GM21529 (cell line): ENCODE data around the gene ARL2BP.
"Not testable (repeated sequence)": the region's sequence is repeated elsewhere in the genome, so short reads cannot be mapped to it uniquely, and the experiment has no call there.

Experiments
- ATAC-seq: cut with Tn5 transposase; IDR thresholded peaks from one replicate; pipeline ENCODE4 v1.9.1; 2021; ENCODE audit not compliant: unreplicated experiment

Gene ARL2BP

DNA sequence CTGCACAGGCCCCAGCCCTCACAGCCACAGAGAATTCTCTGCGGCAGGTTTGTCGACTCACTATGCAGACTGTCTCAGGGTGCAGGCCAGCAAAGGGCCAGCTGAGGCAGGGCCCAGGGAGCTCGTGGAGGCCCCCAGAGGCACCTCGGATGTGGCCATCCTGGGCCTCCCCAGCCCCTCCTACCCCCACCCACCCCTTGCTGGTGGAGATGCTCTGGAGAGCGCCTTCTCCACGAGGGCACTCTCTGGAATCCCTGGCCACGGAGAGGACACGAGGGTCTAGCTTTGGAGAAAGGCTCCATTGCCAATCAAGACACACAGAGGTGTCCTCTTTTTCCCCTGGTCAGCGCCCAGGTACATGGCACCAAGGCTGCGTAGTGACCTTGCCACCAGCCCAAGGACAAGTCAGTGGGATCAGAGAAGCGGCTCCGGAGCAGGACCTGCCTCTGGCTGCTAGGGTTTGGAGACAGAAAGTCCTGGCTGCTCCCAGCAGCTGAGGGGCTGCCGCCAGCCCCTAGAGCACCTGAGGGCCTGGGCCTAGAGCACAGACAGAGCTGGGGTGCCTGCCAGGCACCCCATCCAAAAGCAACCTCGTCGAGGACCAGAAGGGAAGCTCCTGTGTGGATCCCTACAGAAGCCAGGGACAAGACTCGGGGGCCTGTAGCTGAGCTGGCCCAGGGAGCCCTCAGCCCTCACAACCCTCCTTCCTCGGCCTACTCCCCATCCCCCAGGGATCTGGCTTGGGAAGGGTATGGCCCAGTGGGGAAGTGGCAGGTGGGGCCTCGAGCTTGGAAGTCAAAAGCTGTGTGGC is 18.7 kb downstream of the ARL2BP start:
- ATAC-seq = no peak

DNA sequence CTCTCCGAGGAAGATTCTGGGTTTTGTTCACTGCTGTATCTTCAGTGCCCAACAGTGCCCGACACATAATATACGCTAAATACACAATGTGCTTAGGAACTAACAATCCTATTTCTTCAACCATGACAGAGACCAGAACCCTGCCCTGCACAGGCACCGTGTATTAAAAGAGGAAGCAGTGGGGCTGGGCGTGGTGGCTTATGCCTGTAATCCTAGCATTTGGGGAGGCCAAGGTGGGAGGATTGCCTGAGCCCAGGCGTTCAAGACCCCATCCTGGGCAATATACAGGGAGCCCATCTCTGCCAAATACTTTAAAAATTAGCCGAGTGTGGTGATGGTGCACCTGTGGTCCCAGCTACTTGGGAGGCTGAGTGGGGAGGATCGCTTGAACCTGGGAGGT is 19.3 kb downstream of the ARL2BP start:
- no peak for ATAC-seq

GRCh38 chr16:57264950-57265371 is 19.9 kb downstream of the ARL2BP start:
- ATAC-seq = no peak

GRCh38 chr16:57265850-57266530 is 20.9 kb downstream of the ARL2BP start:
- no peak for ATAC-seq

DNA sequence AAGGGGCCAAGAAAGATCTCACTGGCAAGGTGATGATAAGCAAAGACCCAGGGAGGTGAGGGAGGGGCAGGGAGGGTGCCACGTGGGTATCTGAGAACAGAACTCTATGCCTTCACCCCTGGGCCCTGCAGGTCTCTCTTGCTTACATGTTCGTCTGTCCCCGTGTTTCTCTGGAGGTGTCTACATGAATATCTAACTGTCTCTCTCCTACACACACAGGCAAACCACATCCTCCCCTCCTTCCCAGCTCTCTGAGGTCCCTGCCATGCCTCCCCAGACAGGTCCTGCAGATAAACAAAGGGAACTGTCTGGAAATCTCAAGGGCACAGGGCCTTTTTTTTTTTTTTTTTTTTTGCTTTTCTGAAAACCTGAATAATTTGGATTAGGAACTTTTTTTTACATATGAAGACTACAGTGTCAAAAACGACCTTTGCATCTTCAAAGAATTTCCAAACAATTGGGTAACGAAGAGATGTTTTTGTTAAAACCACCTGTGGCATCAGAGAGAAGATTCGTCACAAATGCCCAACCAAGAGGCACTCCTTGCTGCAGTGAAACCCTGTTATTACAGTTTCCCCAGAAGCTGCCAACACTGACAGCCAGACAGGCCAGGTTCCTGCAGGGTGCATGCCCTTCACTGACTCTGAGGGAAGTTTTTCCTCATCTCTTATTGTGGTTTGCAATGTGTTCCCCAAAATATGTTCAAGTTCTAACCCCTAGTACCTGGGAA is 21.6 kb downstream of the ARL2BP start:
- no peak for ATAC-seq

GRCh38 chr16:57267343-57267742 is 22.3 kb downstream of the ARL2BP start:
- not testable (repeated sequence) for ATAC-seq

- no peak for ATAC-seq
Measured at GRCh38 chr16:57268804-57269800, 24.0 kb downstream of the ARL2BP start.

- no peak for ATAC-seq
Measured at GRCh38 chr16:57270221-57271062, 25.4 kb downstream of the ARL2BP start.

DNA sequence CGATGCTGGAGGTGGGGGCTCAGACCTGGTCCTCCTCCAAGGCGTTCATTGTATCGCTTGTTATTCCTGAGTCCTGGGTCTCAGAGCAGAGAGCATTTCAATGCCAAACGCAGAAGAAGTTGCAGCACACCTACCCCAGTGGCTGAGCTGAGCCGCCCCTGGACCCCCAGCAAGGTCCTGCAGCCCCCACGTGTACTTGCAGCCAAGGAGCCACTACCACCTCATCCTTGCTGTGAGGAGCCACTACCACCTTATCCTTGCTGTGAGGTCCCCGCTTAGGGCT is 25.9 kb downstream of the ARL2BP start:
- no peak for ATAC-seq

DNA sequence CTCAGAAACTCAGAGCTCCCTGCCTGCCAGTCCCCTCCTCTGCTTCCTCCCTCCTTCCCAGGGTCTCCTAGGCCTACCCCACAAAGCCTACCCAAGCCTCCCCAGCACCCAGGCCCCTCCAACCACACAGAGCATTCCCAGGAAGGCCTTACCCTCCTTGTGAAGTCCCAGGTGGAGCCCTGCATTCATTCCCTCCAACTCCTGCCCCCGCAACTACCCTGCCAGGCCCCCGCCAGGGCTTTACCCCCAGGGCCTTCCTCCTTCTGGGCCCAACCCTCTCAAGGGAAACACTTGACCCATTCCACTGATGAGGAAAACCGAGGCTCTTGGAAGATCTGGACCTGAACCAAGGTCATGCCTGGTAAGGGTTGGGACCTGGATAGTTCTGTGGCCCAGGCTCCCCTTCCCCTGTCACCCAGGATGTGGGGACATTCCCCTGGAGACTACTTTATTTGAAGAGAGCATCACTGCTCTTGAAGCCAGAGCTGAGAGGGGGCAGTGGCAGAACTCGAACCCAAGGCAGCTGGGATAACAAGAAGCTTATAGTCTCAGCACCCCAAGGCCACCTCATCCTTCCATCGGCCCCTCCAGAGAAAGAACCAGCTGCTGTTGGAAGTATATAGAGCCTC is 26.9 kb downstream of the ARL2BP start:
- no peak for ATAC-seq

- no peak for ATAC-seq
Measured at GRCh38 chr16:57273359-57273758, 28.3 kb downstream of the ARL2BP start.

- ATAC-seq = no peak
Measured at GRCh38 chr16:57273826-57274225, 28.8 kb downstream of the ARL2BP start.

GRCh38 chr16:57275946-57276345 is 30.9 kb downstream of the ARL2BP start:
- ATAC-seq = not testable (repeated sequence)

GRCh38 chr16:57276596-57276995 is 31.5 kb downstream of the ARL2BP start:
- ATAC-seq = no peak

- ATAC-seq = no peak
Measured at GRCh38 chr16:57277586-57277985, 32.5 kb downstream of the ARL2BP start.

DNA sequence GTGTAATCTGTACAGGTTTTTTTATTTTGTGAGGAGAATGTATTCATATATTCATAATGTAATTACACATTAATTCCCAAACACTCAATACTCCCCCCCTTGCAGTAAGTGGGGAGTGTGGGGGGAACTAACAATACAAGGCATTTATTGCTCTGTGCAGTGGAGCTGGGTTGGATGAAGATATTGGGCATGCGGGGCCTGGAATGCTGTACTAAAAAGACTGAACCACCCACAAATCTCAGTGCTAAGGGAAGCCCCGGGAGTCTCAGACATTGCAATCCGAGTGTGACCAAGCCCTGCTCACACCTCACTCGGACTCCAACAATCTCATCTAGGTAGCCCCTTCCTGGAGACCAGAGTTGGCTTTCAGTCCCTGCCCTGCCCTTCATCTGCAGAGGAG is 33.4 kb downstream of the ARL2BP start:
- ATAC-seq = no peak

DNA sequence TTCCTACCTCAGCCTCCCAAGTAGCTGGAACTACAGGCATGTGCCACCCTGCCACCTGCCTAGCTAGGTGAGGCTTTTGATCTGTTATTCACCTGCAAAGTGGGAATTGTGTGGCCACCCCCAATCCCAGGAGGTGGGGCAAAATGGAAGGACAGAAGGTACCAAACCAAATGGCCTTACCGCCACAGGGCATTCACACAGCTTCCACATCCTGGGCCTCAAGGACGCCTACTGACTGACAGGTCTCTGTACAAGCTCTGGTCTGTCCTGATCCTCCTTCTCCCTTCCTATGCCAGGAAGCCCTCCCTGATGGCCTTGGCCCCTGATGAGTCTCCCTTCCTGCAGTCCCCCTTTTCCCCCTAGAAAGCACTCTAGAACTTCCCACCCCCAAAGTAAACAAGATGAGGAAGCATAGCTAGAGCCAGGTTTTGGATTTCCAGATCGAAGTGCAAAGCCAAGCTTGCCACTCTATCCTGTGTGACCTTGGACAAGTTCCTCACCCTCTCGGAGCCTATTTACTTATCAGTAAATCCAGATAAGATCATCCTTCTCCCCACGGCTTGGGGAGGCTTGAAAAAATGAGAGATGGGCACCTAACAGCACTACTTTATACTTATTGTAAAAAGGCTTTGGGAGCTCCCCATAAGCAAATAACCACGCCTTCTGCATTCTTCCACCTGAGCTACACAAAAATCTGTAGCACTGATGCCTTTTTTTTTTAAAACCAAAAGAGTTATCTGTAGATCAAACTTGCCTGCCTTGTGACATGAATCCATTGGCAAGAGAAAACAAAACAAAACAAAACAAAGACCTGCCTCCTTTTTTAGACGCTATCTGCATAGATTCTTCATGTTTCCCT is 35.0 kb downstream of the ARL2BP start:
- ATAC-seq = no peak

GRCh38 chr16:57281791-57282190 is 36.7 kb downstream of the ARL2BP start:
- ATAC-seq = no peak
